ENCODE data around the gene PFKFB3.

The PFKFB3 gene

DNA sequence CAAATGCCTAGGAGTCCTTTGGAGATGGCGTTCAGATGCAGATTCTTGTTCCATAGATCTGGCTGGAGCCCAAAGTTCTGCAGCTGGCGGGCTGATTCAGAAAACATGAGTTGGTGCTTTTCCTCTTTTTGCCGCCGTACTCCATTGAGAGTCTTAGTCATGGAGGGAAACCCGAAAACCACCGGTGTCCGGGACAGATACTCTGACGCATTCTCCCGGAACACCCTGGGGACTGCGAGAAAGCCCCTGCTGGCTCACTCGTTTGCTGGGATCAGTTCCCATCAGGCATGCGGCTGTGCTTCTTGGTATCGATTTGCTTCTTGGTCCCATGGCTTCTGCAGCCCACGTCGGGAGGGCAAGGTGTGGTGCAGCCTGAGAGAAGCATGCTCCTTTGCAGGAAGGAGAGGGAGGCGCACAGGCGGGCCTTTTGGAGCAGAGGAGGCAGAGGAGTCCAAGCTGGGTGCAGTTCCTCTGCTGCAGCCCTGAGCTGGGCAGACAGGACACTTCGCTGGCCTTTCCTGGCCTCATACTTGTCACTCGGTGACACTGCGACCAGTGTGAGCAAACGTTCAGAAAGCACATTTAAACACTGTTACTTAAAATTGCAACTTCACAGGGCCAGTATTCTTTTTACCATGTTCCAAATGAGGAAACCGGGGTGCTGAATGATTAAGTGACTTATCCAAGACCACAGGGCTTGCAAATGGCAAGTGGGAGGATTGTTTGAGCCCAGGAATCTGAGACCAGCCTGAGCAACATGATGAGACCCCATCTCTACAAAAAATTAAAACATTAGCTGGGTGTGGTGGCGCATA lies 30.6 kb upstream of the PFKFB3 start:
- H3K36me3 ChIP-seq (ENCODE audit: insufficient read depth, low read length): no peaks in the 10 kb centered on the region; the same call in 1 of the 2 replicates
- no peak overlapping the region for H3K9ac ChIP-seq (ENCODE audit: low read depth, low read length)
- H3K4me1 ChIP-seq (ENCODE audit: insufficient read depth, low read length): no peaks in the 10 kb centered on the region; the same call in 1 of the 2 replicates
- H3K9me3 ChIP-seq (ENCODE audit: control insufficient read depth, insufficient read depth, low read length): no peaks in the 10 kb centered on the region

DNA sequence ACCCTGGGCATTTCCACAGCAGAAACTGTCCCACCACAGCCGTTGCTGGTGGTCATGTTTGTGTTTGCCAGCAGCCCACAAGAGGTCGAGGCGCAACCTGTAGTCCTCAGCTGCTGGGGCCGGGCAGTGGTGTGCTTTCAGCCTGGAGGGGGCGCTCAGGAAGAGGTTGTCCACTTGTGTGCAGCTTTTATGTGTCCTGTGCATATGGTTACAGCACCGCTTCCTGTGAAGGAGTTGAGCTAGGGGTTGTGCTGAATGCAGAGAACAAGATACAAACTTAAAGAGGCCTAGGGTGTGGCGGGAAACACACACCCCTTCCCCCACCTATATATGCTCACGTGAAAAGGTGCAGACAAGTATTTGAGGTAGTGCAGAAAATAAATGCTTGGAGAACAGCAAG lies 29.5 kb upstream of the PFKFB3 start:
- no peaks in the 10 kb centered on the region for H3K9me3 ChIP-seq (ENCODE audit: control insufficient read depth, insufficient read depth, low read length)
- no peaks in the 10 kb centered on the region; the same call in 1 of the 2 replicates for H3K4me1 ChIP-seq (ENCODE audit: insufficient read depth, low read length)
- H3K36me3 ChIP-seq (ENCODE audit: insufficient read depth, low read length): no peaks in the 10 kb centered on the region; the same call in 1 of the 2 replicates
- no peak overlapping the region for H3K9ac ChIP-seq (ENCODE audit: low read depth, low read length)

DNA sequence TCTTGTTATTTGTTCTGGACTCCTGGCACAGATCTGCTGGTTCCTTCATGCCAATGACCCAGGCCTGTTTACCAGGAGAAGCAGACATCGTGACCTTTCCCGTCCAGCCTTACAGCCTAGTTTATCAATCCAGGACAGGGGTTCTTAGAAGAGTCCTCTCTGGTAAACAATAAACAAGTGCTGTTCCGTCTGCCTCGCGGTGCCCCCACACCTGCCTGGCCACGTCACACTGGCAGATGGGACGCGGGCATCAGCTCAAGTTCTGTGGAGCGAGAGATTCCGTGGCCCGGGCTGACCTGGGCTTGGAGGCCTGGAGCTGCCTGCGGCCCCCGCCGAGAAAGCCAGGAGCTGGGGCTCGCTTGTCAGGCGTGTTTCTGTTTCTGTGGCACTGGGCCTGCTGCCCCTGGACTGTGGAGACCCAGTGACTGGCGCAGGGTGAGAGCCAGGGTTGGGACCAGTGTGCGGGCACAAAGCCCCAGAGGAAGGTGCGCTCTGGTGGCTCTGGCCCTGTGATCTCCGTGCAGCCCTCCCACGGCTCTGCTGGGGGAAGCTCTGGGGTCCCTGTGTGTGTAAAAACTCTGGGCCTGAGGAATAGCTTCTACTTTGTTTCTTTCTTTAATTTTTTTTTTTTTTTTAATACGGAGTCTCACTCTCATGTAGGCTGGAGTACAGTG lies 28.4 kb upstream of the PFKFB3 start:
- H3K36me3 ChIP-seq (ENCODE audit: insufficient read depth, low read length): no peaks in the 10 kb centered on the region; the same call in 1 of the 2 replicates
- no peak overlapping the region for H3K9ac ChIP-seq (ENCODE audit: low read depth, low read length)
- H3K4me1 ChIP-seq (ENCODE audit: insufficient read depth, low read length): no peaks in the 10 kb centered on the region; the same call in 1 of the 2 replicates
- no peaks in the 10 kb centered on the region for H3K9me3 ChIP-seq (ENCODE audit: control insufficient read depth, insufficient read depth, low read length)

DNA sequence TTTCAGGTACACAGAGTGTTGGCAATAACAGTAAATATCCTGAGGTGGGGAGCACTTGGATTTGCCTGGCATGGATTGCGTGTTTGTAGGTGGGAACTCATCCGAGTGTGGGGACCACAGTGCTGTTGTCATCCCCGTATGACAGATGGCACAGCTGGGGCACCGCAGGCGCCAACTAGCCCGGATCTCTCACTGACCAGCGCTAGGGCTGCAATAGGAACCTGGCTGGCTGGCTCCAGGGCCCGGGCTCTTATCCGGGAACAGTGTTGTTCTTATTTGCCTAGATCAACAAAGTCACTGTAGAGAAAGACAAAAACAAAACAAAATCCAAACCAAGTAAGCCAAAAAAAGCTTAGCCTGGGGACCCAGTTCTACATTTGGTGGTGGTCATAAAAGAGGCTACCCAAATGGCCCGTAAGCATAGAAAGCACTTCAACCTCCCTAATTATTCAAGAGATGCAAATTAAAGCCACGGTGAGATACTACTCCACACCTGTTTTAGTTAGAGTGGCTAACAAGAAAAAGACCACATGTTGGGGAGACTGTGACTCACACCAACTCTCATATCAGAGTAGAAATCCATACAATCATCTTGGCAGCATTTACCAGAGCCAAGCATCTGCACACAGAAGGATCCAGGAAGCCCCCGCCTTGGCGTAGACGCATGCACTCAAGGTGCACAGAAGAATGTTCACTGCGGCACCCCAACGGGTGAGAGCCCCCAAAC lies 27.2 kb upstream of the PFKFB3 start:
- Histone ChIP-seq H3K9me3 (ENCODE audit: control insufficient read depth, insufficient read depth, low read length) (no peaks in the 10 kb centered on the region), H3K36me3 (ENCODE audit: insufficient read depth, low read length) (no peaks in the 10 kb centered on the region; the same call in 1 of the 2 replicates), H3K4me1 (ENCODE audit: insufficient read depth, low read length) (no peaks in the 10 kb centered on the region; the same call in 1 of the 2 replicates), H3K9ac (ENCODE audit: low read depth, low read length) (no peak overlapping the region)

DNA sequence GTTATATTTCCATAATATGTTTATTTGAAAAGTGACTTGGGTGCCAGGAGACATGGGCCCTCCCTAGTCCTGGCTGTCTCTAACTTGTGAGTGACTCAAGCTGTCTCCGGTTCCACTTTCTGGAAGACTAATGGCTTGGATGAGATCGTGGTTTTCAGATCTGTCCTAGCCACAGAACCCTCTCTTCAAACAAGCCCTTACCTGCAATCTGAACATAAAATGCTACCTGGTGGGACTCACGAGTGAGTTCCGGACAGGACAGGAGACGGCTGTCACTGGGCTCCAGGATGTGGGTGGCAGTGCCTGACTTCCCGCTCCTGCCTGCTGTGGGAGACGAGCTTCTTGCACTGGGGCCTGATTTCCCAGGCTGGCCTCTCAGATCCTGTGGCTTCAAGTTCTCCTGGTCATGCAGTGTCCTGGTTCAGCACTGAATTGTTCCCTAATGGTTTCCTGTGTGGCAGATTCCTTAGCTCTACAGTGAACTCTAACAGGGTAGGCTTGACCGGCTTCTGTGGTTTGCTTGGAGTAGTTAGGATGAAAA lies 26.0 kb upstream of the PFKFB3 start:
- Histone ChIP-seq H3K36me3 (ENCODE audit: insufficient read depth, low read length) (no peaks in the 10 kb centered on the region; the same call in 1 of the 2 replicates), H3K9me3 (ENCODE audit: control insufficient read depth, insufficient read depth, low read length) (no peaks in the 10 kb centered on the region), H3K4me1 (ENCODE audit: insufficient read depth, low read length) (no peaks in the 10 kb centered on the region; the same call in 1 of the 2 replicates), H3K9ac (ENCODE audit: low read depth, low read length) (no peak overlapping the region)

DNA sequence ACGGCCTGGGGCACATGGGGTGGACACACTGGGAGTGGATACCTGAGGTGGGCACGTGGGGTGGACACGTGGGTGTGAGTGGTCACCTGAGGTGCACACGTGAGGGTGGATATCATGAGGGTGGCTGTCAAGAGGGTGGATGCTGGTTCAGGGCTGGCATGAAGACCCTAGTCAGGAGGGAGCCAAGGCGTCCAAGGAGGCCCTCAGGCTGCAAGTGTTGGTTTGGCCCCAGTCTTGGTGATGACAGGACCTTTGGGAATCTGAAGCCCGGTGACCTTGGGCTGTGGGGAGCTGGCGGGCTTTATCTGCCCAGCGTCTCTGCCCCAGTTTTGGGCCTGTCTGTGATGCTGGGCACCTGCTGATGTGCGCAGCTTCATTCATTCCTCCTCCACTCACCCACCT lies 24.9 kb upstream of the PFKFB3 start:
- Histone ChIP-seq H3K4me1 (ENCODE audit: insufficient read depth, low read length) (no peaks in the 10 kb centered on the region; the same call in 1 of the 2 replicates), H3K36me3 (ENCODE audit: insufficient read depth, low read length) (no peaks in the 10 kb centered on the region), H3K9ac (ENCODE audit: low read depth, low read length) (no peak overlapping the region), H3K9me3 (ENCODE audit: control insufficient read depth, insufficient read depth, low read length) (no peaks in the 10 kb centered on the region)

DNA sequence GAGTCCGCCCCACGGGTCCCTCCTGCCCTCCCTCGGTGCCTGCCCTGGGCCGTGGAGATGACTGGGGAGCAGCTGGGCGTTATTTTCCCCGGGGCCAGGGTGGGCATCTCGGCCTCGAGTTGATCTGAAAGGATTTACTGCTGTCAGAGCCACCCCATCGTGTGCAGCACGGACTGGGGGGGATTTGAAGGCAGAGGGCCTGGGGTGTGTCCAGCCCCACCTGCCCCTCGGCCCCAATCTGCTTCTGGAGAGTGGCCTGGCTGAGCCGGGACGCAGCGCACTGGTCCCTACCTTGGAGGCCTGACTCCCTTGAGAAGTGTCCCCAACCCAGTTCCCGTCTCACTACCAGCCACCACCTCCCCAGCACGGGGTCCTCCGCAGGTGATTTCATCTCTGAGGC lies 24.2 kb upstream of the PFKFB3 start:
- H3K9me3 ChIP-seq (ENCODE audit: control insufficient read depth, insufficient read depth, low read length): no peaks in the 10 kb centered on the region
- no peak overlapping the region for H3K9ac ChIP-seq (ENCODE audit: low read depth, low read length)
- no peaks in the 10 kb centered on the region; the same call in 1 of the 2 replicates for H3K4me1 ChIP-seq (ENCODE audit: insufficient read depth, low read length)
- no peaks in the 10 kb centered on the region for H3K36me3 ChIP-seq (ENCODE audit: insufficient read depth, low read length)

DNA sequence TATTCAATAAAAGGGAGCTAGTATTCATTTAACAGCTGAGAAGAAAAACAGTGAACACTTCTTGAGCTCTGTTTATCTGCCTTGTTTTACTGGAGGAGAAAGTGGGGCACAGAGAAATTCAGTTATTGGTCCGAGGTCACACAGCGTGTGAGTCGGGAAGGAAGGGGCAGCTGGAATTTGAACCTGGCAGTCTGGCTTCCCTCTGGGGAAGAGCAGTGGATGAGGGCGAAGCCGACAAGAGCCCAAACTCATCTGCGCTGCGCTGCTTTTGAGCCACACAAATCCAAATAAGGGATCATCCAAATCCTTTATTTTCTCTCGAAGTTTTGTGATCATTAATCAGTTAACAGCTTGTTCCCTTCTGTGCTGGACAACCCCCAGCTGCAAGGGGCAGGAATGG lies 23.7 kb upstream of the PFKFB3 start:
- Histone ChIP-seq H3K9ac (ENCODE audit: low read depth, low read length) (no peak overlapping the region), H3K36me3 (ENCODE audit: insufficient read depth, low read length) (no peaks in the 10 kb centered on the region), H3K9me3 (ENCODE audit: control insufficient read depth, insufficient read depth, low read length) (no peaks in the 10 kb centered on the region), H3K4me1 (ENCODE audit: insufficient read depth, low read length) (no peaks in the 10 kb centered on the region; the same call in 1 of the 2 replicates)

DNA sequence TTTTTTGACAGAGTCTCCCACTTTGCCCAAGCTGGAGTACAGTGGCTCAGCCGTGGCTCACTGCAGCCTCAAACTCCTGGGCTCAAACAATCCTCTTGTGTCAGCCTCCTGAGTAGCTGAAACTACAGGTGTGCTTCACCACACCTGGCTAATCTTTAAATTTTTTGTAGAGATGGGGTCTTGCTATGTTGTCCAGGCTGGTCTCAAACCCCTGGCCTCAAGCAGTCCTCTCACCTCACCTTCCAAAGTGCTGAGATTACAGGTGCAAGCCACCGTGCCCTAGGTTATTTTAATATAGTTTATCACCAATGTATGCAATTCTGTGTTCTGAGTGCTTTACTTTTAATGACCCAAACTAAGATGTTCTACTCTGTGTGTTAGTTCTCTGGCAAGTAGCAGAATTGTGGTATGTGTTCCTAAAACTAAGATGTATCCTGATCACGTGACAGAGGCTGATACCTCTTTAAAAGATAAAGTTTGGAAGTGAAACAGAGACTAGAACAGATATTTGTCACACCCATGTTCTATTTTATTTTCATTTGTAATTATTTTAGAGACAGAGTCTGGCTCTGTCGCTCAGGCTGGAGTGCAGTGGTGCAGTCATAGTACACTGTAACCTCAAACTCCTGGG lies 22.1 kb upstream of the PFKFB3 start:
- H3K4me1 ChIP-seq (ENCODE audit: insufficient read depth, low read length): no peaks in the 10 kb centered on the region; the same call in 1 of the 2 replicates
- H3K9me3 ChIP-seq (ENCODE audit: control insufficient read depth, insufficient read depth, low read length): no peaks in the 10 kb centered on the region
- H3K36me3 ChIP-seq (ENCODE audit: insufficient read depth, low read length): no peaks in the 10 kb centered on the region

DNA sequence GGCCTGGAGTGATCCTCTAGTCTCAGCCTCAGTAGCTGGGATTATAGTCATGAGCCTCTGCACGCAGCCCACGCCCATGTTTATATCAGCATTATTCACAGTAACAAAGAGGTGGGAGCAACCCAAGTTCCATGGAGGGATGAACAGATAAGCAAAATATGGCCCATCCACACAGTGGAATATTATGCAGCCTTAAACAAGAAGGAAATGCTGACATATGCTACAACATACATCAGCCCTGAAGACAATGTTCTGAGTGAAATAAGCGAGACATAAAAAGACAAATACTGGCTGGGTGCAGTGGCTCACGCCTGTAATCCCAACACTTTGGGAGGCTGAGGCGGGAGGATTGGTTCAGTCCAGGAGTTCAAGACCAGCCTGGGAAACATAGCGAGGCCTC lies 21.5 kb upstream of the PFKFB3 start:
- Histone ChIP-seq H3K9me3 (ENCODE audit: control insufficient read depth, insufficient read depth, low read length) (no peaks in the 10 kb centered on the region), H3K36me3 (ENCODE audit: insufficient read depth, low read length) (no peaks in the 10 kb centered on the region), H3K4me1 (ENCODE audit: insufficient read depth, low read length) (no peaks in the 10 kb centered on the region; the same call in 1 of the 2 replicates), H3K9ac (ENCODE audit: low read depth, low read length) (no peak overlapping the region)

More for the DNA sequence above, 22.1 kb upstream of the PFKFB3 start:
- no peak overlapping the region for H3K9ac ChIP-seq (ENCODE audit: low read depth, low read length)

DNA sequence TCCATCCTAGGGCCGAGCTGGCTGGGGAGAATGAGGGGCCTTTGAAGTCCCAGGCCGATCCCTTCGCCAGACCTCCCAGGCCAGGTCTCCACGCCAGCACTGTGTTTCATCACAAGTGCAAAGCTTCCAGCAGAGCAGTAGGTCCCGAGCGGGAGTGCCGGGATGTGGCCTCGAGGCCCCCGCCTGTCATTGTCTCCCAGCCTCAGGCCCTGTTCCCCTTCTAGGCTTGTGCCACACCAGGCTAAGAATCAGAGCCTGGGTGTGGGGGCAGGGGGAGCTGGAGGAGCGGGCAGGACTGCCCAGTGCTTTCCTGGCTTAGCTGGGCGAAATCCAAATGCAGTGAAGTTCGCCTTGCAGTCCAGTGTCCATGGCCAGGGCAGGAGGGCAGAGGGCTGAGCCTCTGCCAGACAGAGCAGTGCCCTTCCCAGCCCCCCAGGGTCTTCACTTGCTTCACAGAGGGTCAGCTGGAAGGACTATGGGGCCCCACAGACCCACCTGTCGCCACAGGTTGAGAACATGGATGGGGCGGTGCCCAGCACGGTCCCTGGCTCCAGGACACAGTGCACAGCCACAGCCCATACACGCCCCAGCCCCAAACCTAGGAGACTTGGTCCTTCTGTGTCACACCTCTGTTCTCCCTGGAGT lies 20.2 kb upstream of the PFKFB3 start:
- H3K4me1 ChIP-seq (ENCODE audit: insufficient read depth, low read length): no peaks in the 10 kb centered on the region; the same call in 1 of the 2 replicates
- H3K9ac ChIP-seq (ENCODE audit: low read depth, low read length): no peak overlapping the region
- H3K36me3 ChIP-seq (ENCODE audit: insufficient read depth, low read length): no peaks in the 10 kb centered on the region
- no peaks in the 10 kb centered on the region for H3K9me3 ChIP-seq (ENCODE audit: control insufficient read depth, insufficient read depth, low read length)

DNA sequence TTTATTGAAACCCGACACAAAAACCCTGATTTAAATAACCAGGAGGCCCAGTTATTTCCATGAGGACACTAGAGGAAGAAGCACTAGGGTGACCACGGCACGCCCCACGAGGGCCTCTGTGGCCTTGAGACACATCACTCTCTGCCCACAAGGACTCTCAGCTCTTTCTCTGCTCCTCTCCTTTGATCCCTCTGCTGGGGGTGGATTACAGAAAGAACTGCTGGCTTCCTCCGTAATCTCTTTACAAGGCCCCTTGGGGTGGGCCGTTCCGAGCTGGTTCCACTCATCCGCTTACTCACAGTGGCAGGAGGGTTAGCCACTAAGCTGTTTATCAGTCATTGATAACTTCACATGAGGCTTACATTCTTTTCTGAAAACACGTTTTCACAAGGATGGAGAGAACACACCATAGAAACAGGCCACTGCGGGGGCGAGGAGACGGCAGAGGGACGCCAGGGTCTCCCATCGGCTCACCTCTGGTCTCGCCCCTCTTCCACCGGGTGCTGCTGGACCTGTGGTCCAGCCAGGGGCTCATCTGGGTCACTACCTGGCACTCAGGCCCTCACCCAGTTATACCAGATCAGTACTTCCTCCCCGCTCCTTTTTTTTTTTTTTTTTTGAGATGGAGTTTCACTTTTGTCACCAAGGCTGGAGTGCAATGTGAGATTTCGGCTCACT lies 17.6 kb upstream of the PFKFB3 start:
- Histone ChIP-seq H3K9me3 (ENCODE audit: control insufficient read depth, insufficient read depth, low read length) (no peaks in the 10 kb centered on the region), H3K36me3 (ENCODE audit: insufficient read depth, low read length) (no peaks in the 10 kb centered on the region), H3K9ac (ENCODE audit: low read depth, low read length) (no peak overlapping the region), H3K4me1 (ENCODE audit: insufficient read depth, low read length) (no peaks in the 10 kb centered on the region; the same call in 1 of the 2 replicates)

DNA sequence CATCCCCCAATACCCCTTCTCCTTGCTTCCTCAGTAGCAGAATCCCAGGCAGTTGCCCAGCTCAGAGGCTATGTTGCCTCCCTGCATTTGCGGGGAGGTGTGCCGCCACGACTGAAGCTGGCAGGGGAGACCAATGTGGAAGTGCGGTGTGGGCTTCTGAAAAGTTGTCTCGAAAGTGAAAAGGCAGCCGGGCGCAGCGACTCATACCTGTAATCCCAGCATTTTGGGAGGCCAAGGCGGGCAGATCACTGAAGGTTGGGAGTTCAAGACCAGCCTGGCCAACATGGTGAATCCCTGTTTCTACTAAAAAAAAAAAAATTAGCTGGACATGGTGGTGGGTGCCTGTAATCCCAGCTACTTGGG lies 15.9 kb upstream of the PFKFB3 start:
- H3K4me1 ChIP-seq (ENCODE audit: insufficient read depth, low read length): no peaks in the 10 kb centered on the region; the same call in 1 of the 2 replicates

More for the DNA sequence above, 15.9 kb upstream of the PFKFB3 start:
- Histone ChIP-seq H3K36me3 (ENCODE audit: insufficient read depth, low read length) (no peaks in the 10 kb centered on the region), H3K9ac (ENCODE audit: low read depth, low read length) (no peak overlapping the region), H3K9me3 (ENCODE audit: control insufficient read depth, insufficient read depth, low read length) (no peaks in the 10 kb centered on the region)
